ENCODE results near the gene GATA1. TPM values are rescaled to one million over a fixed set of nuclear protein-coding genes. Genes with fewer than 3 reads are reported as not detected.

The GATA1 gene
- total RNA-seq, 1 experiment from 2014 or later = not detected

DNA sequence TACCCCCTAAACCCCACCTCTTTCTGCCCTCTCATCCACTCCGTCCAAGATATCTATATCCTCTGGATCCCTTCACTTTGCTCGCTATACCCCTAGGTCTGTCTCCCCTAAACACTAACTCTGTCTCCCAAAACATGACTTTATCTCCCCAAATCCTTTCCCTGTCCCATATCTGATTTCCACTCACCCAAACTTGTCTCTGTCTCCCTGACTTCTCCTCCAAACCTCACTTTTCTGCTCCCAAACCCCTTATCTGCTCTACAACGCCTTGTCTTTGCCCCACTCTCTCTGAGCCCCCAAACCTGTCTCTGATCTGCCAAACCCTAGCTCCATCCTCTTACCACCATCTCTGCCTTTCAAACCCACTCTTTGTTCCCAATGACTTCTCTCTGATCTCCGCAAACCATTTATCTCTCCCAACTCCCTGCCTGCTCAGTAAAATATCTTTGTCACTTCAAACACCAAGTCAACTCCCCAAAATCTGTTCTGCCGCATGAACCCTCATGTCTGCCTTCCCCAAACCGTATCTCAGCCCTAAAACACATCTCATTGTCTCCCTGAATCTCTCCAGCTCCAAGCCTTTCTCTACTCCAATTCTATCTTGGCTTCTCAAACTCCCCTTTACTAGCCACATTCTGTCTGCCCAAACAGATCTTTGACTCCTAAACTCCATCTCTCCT is 575 bp downstream of the GATA1 start:
- Mint-ChIP-seq H3K9me3 (ENCODE audit: unreplicated experiment) (peaks cover 14% of the 10 kb centered on the region), H3K27me3 (ENCODE audit: insufficient read depth, unreplicated experiment) (peaks cover 39% of the 10 kb centered on the region), H3K27ac (ENCODE audit: low read depth, unreplicated experiment) (no peak overlapping the region), H3K4me1 (ENCODE audit: insufficient read depth, unreplicated experiment) (no peaks in the 10 kb centered on the region), H3K36me3 (ENCODE audit: insufficient read depth, unreplicated experiment) (no peaks in the 10 kb centered on the region), H3K4me3 (ENCODE audit: unreplicated experiment) (no peak overlapping the region)
- intact Hi-C loops (cut with micrococcal nuclease) = no loop called here
- ChIA-PET CTCF (interaction anchor here (0.6 to 0.7 kb wide), 2 partner anchors 26 to 155 kb away, joined by 3 read pairs; no protein-coding TSS in a partner anchor), POLR2A (interaction anchor here (0.5 kb wide), 1 partner anchor 16 kb away, joined by 3 read pairs; no protein-coding TSS in a partner anchor)
- TF ChIP-seq CTCF (IDR thresholded peaks at IDR 0.05; ENCODE audit: unreplicated experiment) = no peak
- no TSS peak for BruUV-seq (replicated peaks)
- no peak for DNase-seq (ENCODE audit: unreplicated experiment)

- Mint-ChIP-seq H3K4me1 (ENCODE audit: insufficient read depth, unreplicated experiment) (no peaks in the 10 kb centered on the region), H3K9me3 (ENCODE audit: unreplicated experiment) (peaks cover 14% of the 10 kb centered on the region), H3K27ac (ENCODE audit: low read depth, unreplicated experiment) (no peak overlapping the region), H3K4me3 (ENCODE audit: unreplicated experiment) (no peak overlapping the region), H3K36me3 (ENCODE audit: insufficient read depth, unreplicated experiment) (no peaks in the 10 kb centered on the region), H3K27me3 (ENCODE audit: insufficient read depth, unreplicated experiment) (peaks cover 39% of the 10 kb centered on the region)
- POLR2A ChIA-PET = interaction anchor here (0.5 kb wide), 1 partner anchor 17 kb away, joined by 3 read pairs; no protein-coding TSS in a partner anchor
- no peak for TF ChIP-seq CTCF (IDR thresholded peaks at IDR 0.05; ENCODE audit: unreplicated experiment)
- no TSS peak for BruUV-seq (replicated peaks)
- intact Hi-C loops (cut with micrococcal nuclease) = no loop called here
- CTCF ChIA-PET = interaction anchor here (0.6 to 0.7 kb wide), 2 partner anchors 27 to 156 kb away, joined by 3 read pairs; no protein-coding TSS in a partner anchor
- no peak for DNase-seq (ENCODE audit: unreplicated experiment)
Observed at GRCh38 chrX:48787505-48788443, 1.4 kb downstream of the GATA1 start.

- no peaks in the 10 kb centered on the region for H3K36me3 Mint-ChIP-seq (ENCODE audit: insufficient read depth, unreplicated experiment)
- H3K27ac Mint-ChIP-seq (ENCODE audit: low read depth, unreplicated experiment) = no peak overlapping the region
- H3K4me1 Mint-ChIP-seq (ENCODE audit: insufficient read depth, unreplicated experiment) = peaks cover 5% of the 10 kb centered on the region
- ChIA-PET POLR2A (no interaction called here), CTCF (no interaction called here)
- H3K27me3 Mint-ChIP-seq (ENCODE audit: insufficient read depth, unreplicated experiment) = peaks cover 39% of the 10 kb centered on the region
- H3K4me3 Mint-ChIP-seq (ENCODE audit: unreplicated experiment) = no peak overlapping the region
- no peak for DNase-seq (ENCODE audit: unreplicated experiment)
- H3K9me3 Mint-ChIP-seq (ENCODE audit: unreplicated experiment) = peaks cover 14% of the 10 kb centered on the region
- intact Hi-C loops (cut with micrococcal nuclease) = no loop called here
- no peak for TF ChIP-seq CTCF (IDR thresholded peaks at IDR 0.05; ENCODE audit: unreplicated experiment)
- no TSS peak for BruUV-seq (replicated peaks)
Observed at GRCh38 chrX:48789366-48790220, 3.2 kb downstream of the GATA1 start.

Data from MCF 10A (cell line).